Non-pigmented ciliary epithelial cell (primary cell): ENCODE results near the gene GRID2.
A peak's percentile ranks its signal among the peaks of the same experiment; 100 is the strongest.

Experiments
- DNase-seq: peaks from one replicate; pipeline ENCODE4 v3.0.0-alpha.2; 2010; ENCODE audit warnings: low read depth

GRID2 gene

GRCh38 chr4:92524131-92524530 is 220.4 kb downstream of the GRID2 start:
- DNase-seq, result no peak

GRCh38 chr4:92528541-92528940 is 224.8 kb downstream of the GRID2 start:
- no peak for DNase-seq

GRCh38 chr4:92529510-92529909 is 225.7 kb downstream of the GRID2 start:
- DNase-seq, result no peak

- DNase-seq, result no peak
Observed at GRCh38 chr4:92535599-92535998, 231.8 kb downstream of the GRID2 start.

- DNase-seq, result no peak
Observed at GRCh38 chr4:92551616-92552015, 247.8 kb downstream of the GRID2 start.

- no peak for DNase-seq
Observed at GRCh38 chr4:92566269-92566668, 262.5 kb downstream of the GRID2 start.

GRCh38 chr4:92580816-92581215 is 277.1 kb downstream of the GRID2 start:
- DNase-seq, result no peak

GRCh38 chr4:92599044-92599443 is 295.3 kb downstream of the GRID2 start:
- no peak for DNase-seq

GRCh38 chr4:92600638-92601037 is 296.9 kb downstream of the GRID2 start:
- DNase-seq, result no peak

- no peak for DNase-seq
Observed at GRCh38 chr4:92606227-92606626, 302.5 kb downstream of the GRID2 start.

GRCh38 chr4:92615049-92615448 is 311.3 kb downstream of the GRID2 start:
- DNase-seq, result no peak

GRCh38 chr4:92618968-92619367 is 315.2 kb downstream of the GRID2 start:
- DNase-seq, result peak; percentile 14

- no peak for DNase-seq
Observed at GRCh38 chr4:92629302-92629701, 325.5 kb downstream of the GRID2 start.

GRCh38 chr4:92634882-92635281 is 331.1 kb downstream of the GRID2 start:
- no peak for DNase-seq

GRCh38 chr4:92636038-92636806 is 332.5 kb downstream of the GRID2 start:
- no peak for DNase-seq

GRCh38 chr4:92641409-92641808 is 337.6 kb downstream of the GRID2 start:
- DNase-seq, result no peak

GRCh38 chr4:92646826-92647225 is 343.1 kb downstream of the GRID2 start:
- no peak for DNase-seq

GRCh38 chr4:92651536-92651935 is 347.8 kb downstream of the GRID2 start:
- no peak for DNase-seq

GRCh38 chr4:92654084-92654483 is 350.3 kb downstream of the GRID2 start:
- DNase-seq, result no peak

- no peak for DNase-seq
Observed at GRCh38 chr4:92657695-92658094, 353.9 kb downstream of the GRID2 start.

GRCh38 chr4:92658318-92658717 is 354.6 kb downstream of the GRID2 start:
- DNase-seq, result no peak

GRCh38 chr4:92677805-92678204 is 374.0 kb downstream of the GRID2 start:
- no peak for DNase-seq

- DNase-seq, result no peak
Observed at GRCh38 chr4:92678292-92678691, 374.5 kb downstream of the GRID2 start.

- DNase-seq, result no peak
Observed at GRCh38 chr4:92679149-92679548, 375.4 kb downstream of the GRID2 start.
